B cell (primary cell): ENCODE measurements around the gene U2AF2. TPM values are rescaled to one million over a fixed set of nuclear protein-coding genes. Genes with fewer than 3 reads are reported as not detected.

Experiments
- ATAC-seq: fragments of 200-7000 bp; cut with Tn5 transposase; one replicate; pipeline ENCODE4 v1.10.0; 2021; ENCODE audit warnings: low read depth, mild to moderate bottlenecking, moderate number of reproducible peaks, moderate library complexity
- CTCF ChIA-PET: fragments of 350-600 bp; sonication (Branson Sonifier 250); formaldehyde crosslinking; loops from one replicate; lab custom pipeline; 2021; ENCODE audit warnings: antibody characterized with exemption, inconsistent platforms; lab: Charles Lee
- POLR2A ChIA-PET: fragments of 350-600 bp; sonication (Branson Sonifier 250); formaldehyde crosslinking; loops from one replicate; lab custom pipeline; 2021; ENCODE audit warnings: antibody characterized with exemption; lab: Charles Lee
- DNase-seq: peaks from one replicate; pipeline ENCODE4 v3.0.0; 2013
- H2AFZ ChIP-seq: 2 replicates; pipeline ENCODE4 v1.6.1; 2012; ENCODE audit warnings: mild to moderate bottlenecking, low read depth, low read length; ENCODE audit not compliant: insufficient read depth, poor library complexity, severe bottlenecking
- H3K27ac ChIP-seq, 2 donors: 1 replicate in 1 of 2; 2 replicates in 1 of 2; pipeline ENCODE4 v1.5.1; 2012 to 2013; ENCODE audit warnings: low read length in 2 of 2, mild to moderate bottlenecking in 2 of 2, moderate library complexity in 1 of 2
- H3K27me3 ChIP-seq, 4 experiments: fragments of 200-600 bp in 1 of 4; sonication (generic) in 1 of 4; replicated peaks in 1 of 4; 1 replicate in 2 of 4; 2 replicates in 2 of 4; pipeline versions ENCODE4 v1.6.1 to v1.7.0; 2013 to 2016; ENCODE audit warnings: low read length in 3 of 4, mild to moderate bottlenecking in 2 of 4, mixed read lengths in 1 of 4, moderate library complexity in 1 of 4; ENCODE audit not compliant: insufficient read depth in 4 of 4, control insufficient read depth in 3 of 4; ENCODE audit errors: control extremely low read depth in 1 of 4
- H3K36me3 ChIP-seq, 2 experiments: replicated peaks in 1 of 2; 1 replicate in 1 of 2; 2 replicates in 1 of 2; pipeline versions ENCODE4 v1.6.1 to v1.7.1; 2013; ENCODE audit warnings: low read length in 1 of 2; ENCODE audit not compliant: insufficient read depth in 2 of 2, control insufficient read depth in 1 of 2; ENCODE audit errors: control extremely low read depth in 1 of 2, extremely low read depth in 1 of 2
- H3K4me1 ChIP-seq, 2 donors: fragments of 200-600 bp in 1 of 2; sonication (generic) in 1 of 2; 1 replicate in 1 of 2; 2 replicates in 1 of 2; pipeline versions ENCODE4 v1.5.1 to v1.6.1; 2013 to 2017; ENCODE audit warnings: low read length in 2 of 2; ENCODE audit not compliant: control insufficient read depth in 2 of 2, insufficient read depth in 2 of 2
- H3K4me2 ChIP-seq: replicated peaks from 2 replicates; pipeline ENCODE3; 2012; ENCODE audit warnings: mild to moderate bottlenecking, low read depth, low read length; ENCODE audit not compliant: poor library complexity, severe bottlenecking
- H3K4me3 ChIP-seq, 5 experiments: fragments of 200-600 bp in 1 of 5; sonication (generic) in 1 of 5; 1 replicate in 3 of 5; 2 replicates in 2 of 5; pipeline versions ENCODE4 v1.5.1 to v1.7.0; 2011 to 2016; ENCODE audit warnings: low read length in 4 of 5, mild to moderate bottlenecking in 4 of 5, low read depth in 2 of 5, control low read depth in 1 of 5, moderate library complexity in 1 of 5; ENCODE audit not compliant: insufficient read depth in 1 of 5; ENCODE audit errors: control extremely low read depth in 1 of 5, extremely low read depth in 1 of 5
- H3K79me2 ChIP-seq: fragments of 200-600 bp; sonication (generic); one replicate; pipeline ENCODE4 v1.6.0; 2016; ENCODE audit warnings: low read length; ENCODE audit not compliant: control insufficient read depth, insufficient read depth
- H3K9ac ChIP-seq: fragments of 200-600 bp; sonication (generic); 2 replicates; pipeline ENCODE4 v1.6.1; 2017; ENCODE audit warnings: mild to moderate bottlenecking, low read length, moderate library complexity
- H3K9me3 ChIP-seq, 3 donors: one replicate each; pipeline versions ENCODE4 v1.6.1 to v1.7.1; 2013; ENCODE audit warnings: low read length in 2 of 3; ENCODE audit not compliant: control insufficient read depth in 2 of 3, insufficient read depth in 1 of 3; ENCODE audit errors: control extremely low read depth in 1 of 3
- H4K20me1 ChIP-seq: 2 replicates; pipeline ENCODE4 v1.6.0; 2012; ENCODE audit warnings: mild to moderate bottlenecking, low read length; ENCODE audit not compliant: insufficient read depth, control insufficient read depth, poor library complexity, severe bottlenecking
- H3K27ac Mint-ChIP-seq: one replicate; pipeline ENCODE4 v1.8.0; 2021; ENCODE audit warnings: mixed read lengths
- H3K27me3 Mint-ChIP-seq: one replicate; pipeline ENCODE4 v1.8.0; 2021; ENCODE audit warnings: mixed read lengths
- H3K4me1 Mint-ChIP-seq: one replicate; pipeline ENCODE4 v1.8.0; 2021; ENCODE audit warnings: mixed read lengths
- H3K4me3 Mint-ChIP-seq: one replicate; pipeline ENCODE4 v1.8.0; 2021; ENCODE audit warnings: mixed read lengths
- H3K9me3 Mint-ChIP-seq: one replicate; pipeline ENCODE4 v1.8.0; 2022; ENCODE audit warnings: mixed read lengths; ENCODE audit not compliant: insufficient read depth
- CTCF ChIP-seq: fragments of 200-600 bp; IDR thresholded peaks from one replicate; pipeline ENCODE4 v1.8.0; 2022; ENCODE audit warnings: antibody characterized with exemption, mild to moderate bottlenecking
- EZH2 ChIP-seq: IDR thresholded peaks from 2 replicates; pipeline ENCODE4 v1.6.1; 2012; ENCODE audit warnings: borderline replicate concordance, low read depth, mild to moderate bottlenecking, moderate library complexity, low read length; ENCODE audit not compliant: insufficient read depth, poor library complexity, severe bottlenecking
- WGBS: methylation state at CpG from one replicate; pipeline ENCODE4 v1.1.5; 2013; ENCODE audit warnings: missing lambda C conversion rate; ENCODE audit not compliant: insufficient coverage; 5-methylcytosine and 5-hydroxymethylcytosine counted together
- intact Hi-C: fragments of 100-400 bp; cut with micrococcal nuclease; formaldehyde crosslinking; loops from one replicate; pipeline ENCODE4 v1.10.0; 2022
- polyA plus RNA-seq: library from polyadenylated mRNA; depleted of rRNA; stranded (reverse); fragments of >200 nt; gene quantifications from 2 replicates; pipeline ENCODE4 v1.2.3, GENCODE V29; 2012
- total RNA-seq, 2 donors: library from RNA; stranded (reverse); fragments of 120-200 nt in 1 of 2; gene quantifications; 1 replicate in 1 of 2; 2 replicates in 1 of 2; pipeline versions ENCODE4 v1.2.3 to v1.2.4, GENCODE V29; 2013 to 2022

Gene U2AF2
- total and polyA plus RNA-seq, 2 donors (not counting 1 experiment from before 2014, with no cell fraction given): 275 to 300 TPM

GRCh38 chr19:55684946-55685681, 30.3 kb downstream of the U2AF2 start:
- H3K4me2 ChIP-seq: no peak overlapping the region
- H4K20me1 ChIP-seq: peaks cover 89% of the 10 kb centered on the region
- 98% methylated on average over 60 of the region's 60 CpGs for WGBS
- ChIA-PET POLR2A (no interaction called here), CTCF (no interaction called here)
- H3K4me3 ChIP-seq: no peak overlapping the region
- H3K4me1 Mint-ChIP-seq: peaks cover 49% of the 10 kb centered on the region
- ATAC-seq (no peak), DNase-seq (no peak)
- no peak overlapping the region for H3K9ac ChIP-seq
- H2AFZ ChIP-seq: no peak overlapping the region
- H3K9me3 Mint-ChIP-seq: no peaks in the 10 kb centered on the region
- no peak overlapping the region for H3K4me3 Mint-ChIP-seq
- no peaks in the 10 kb centered on the region for H3K27me3 ChIP-seq
- peaks cover 92% of the 10 kb centered on the region for H3K79me2 ChIP-seq
- no peak for TF ChIP-seq CTCF
- TF ChIP-seq EZH2: no peak
- H3K27ac ChIP-seq: no peak overlapping the region
- H3K9me3 ChIP-seq: peaks cover 0 to 2% (median 0%) of the 10 kb centered on the region in 3 donors
- no peak overlapping the region for H3K27ac Mint-ChIP-seq
- peaks cover 0 to 85% of the 10 kb centered on the region in 2 experiments for H3K36me3 ChIP-seq
- H3K4me1 ChIP-seq: peaks cover 14 to 47% of the 10 kb centered on the region in 2 donors
- H3K27me3 Mint-ChIP-seq: no peaks in the 10 kb centered on the region
- intact Hi-C loops: no loop called here

- intact Hi-C loops: no loop called here
- CTCF ChIA-PET: no interaction called here
- no peak for ATAC-seq
These were observed 30.9 kb downstream of the U2AF2 start for GRCh38 chr19:55685776-55686175.

More at GRCh38 chr19:55685776-55686175, 30.9 kb downstream of the U2AF2 start:
- H3K27ac Mint-ChIP-seq: no peak overlapping the region
- no peaks in the 10 kb centered on the region for H3K9me3 Mint-ChIP-seq
- Histone ChIP-seq H3K9me3 (no peaks in the 10 kb centered on the region), H3K79me2 (peaks cover 88% of the 10 kb centered on the region), H3K27ac (no peak overlapping the region), H2AFZ (no peak overlapping the region), H3K4me3 (no peak overlapping the region), H3K4me2 (no peak overlapping the region), H3K36me3 (peaks cover 0 to 85% of the 10 kb centered on the region in 2 experiments), H4K20me1 (peaks cover 89% of the 10 kb centered on the region), H3K27me3 (no peaks in the 10 kb centered on the region), H3K9ac (no peak overlapping the region), H3K4me1 (peaks cover 9 to 41% of the 10 kb centered on the region in 2 donors)
- 97% methylated on average over 6 of the region's 6 CpGs for WGBS
- H3K27me3 Mint-ChIP-seq: no peaks in the 10 kb centered on the region
- DNase-seq: no peak
- H3K4me1 Mint-ChIP-seq: peaks cover 44% of the 10 kb centered on the region
- no peak overlapping the region for H3K4me3 Mint-ChIP-seq
- POLR2A ChIA-PET: no interaction called here
- TF ChIP-seq CTCF (no peak), EZH2 (no peak)
